Activated naive CD4-positive, alpha-beta T cell treated with anti-CD3 and anti-CD28 coated beads for 36 hours (primary cell): ENCODE measurements around the gene STRN3. TPM values are rescaled to one million over a fixed set of nuclear protein-coding genes. Genes with fewer than 3 reads are reported as not detected.
A peak's percentile ranks its signal among the peaks of the same experiment; 100 is the strongest.

Source experiments
- CTCF ChIA-PET: fragments of 350-600 bp; sonication (Branson Sonifier 250); formaldehyde crosslinking; loops from one replicate; lab custom pipeline; 2021; ENCODE audit warnings: antibody characterized with exemption; lab: Charles Lee
- DNase-seq: peaks from one replicate; pipeline ENCODE4 v3.0.0-alpha.2; 2020
- H3K27ac Mint-ChIP-seq: one replicate; pipeline ENCODE4 v1.8.0; 2021; ENCODE audit warnings: mild to moderate bottlenecking, mixed read lengths
- H3K27me3 Mint-ChIP-seq: one replicate; pipeline ENCODE4 v1.8.0; 2021; ENCODE audit warnings: low read depth, mixed read lengths
- H3K36me3 Mint-ChIP-seq: one replicate; pipeline ENCODE4 v1.8.0; 2021; ENCODE audit warnings: low read depth, mixed read lengths
- H3K4me1 Mint-ChIP-seq: one replicate; pipeline ENCODE4 v1.8.0; 2021; ENCODE audit warnings: low read depth, mixed read lengths
- H3K4me3 Mint-ChIP-seq: one replicate; pipeline ENCODE4 v1.8.0; 2021; ENCODE audit warnings: mild to moderate bottlenecking, moderate library complexity, mixed read lengths
- H3K9me3 Mint-ChIP-seq: one replicate; pipeline ENCODE4 v1.8.0; 2021; ENCODE audit warnings: mixed read lengths
- intact Hi-C: fragments of 100-400 bp; cut with micrococcal nuclease; formaldehyde crosslinking; loops from one replicate; pipeline ENCODE4 v1.15.1; 2023
- total RNA-seq, 2 experiments: library from RNA; stranded (reverse); gene quantifications; one replicate each; pipeline ENCODE4 v1.2.3, GENCODE V29; 2021

STRN3 gene
- total RNA-seq, 2 experiments from 2014 or later = 12.6 to 13.8 TPM

- H3K4me1 Mint-ChIP-seq = peaks cover 43% of the 10 kb centered on the region
- no peaks in the 10 kb centered on the region for H3K27me3 Mint-ChIP-seq
- H3K27ac Mint-ChIP-seq = no peak overlapping the region
- no peak overlapping the region for H3K4me3 Mint-ChIP-seq
- H3K36me3 Mint-ChIP-seq = peaks cover 32% of the 10 kb centered on the region
- intact Hi-C loops = no loop called here
- H3K9me3 Mint-ChIP-seq = peaks cover 10% of the 10 kb centered on the region
- no peak for DNase-seq
- CTCF ChIA-PET = no interaction called here
Observed at GRCh38 chr14:30996892-30997659, 29.1 kb downstream of the STRN3 start.

- peaks cover 21% of the 10 kb centered on the region for H3K36me3 Mint-ChIP-seq
- H3K4me1 Mint-ChIP-seq = peaks cover 47% of the 10 kb centered on the region
- intact Hi-C loops = loop anchor here (2.0 kb wide), 1 partner anchor 213 kb away; no protein-coding TSS in a partner anchor
- no peaks in the 10 kb centered on the region for H3K27me3 Mint-ChIP-seq
- H3K4me3 Mint-ChIP-seq = no peak overlapping the region
- DNase-seq = no peak
- no peak overlapping the region for H3K27ac Mint-ChIP-seq
- CTCF ChIA-PET = no interaction called here
- H3K9me3 Mint-ChIP-seq = peaks cover 10% of the 10 kb centered on the region
Observed at GRCh38 chr14:30995689-30996088, 30.5 kb downstream of the STRN3 start.

GRCh38 chr14:30994681-30995620 is 31.2 kb downstream of the STRN3 start:
- DNase-seq = no peak
- H3K9me3 Mint-ChIP-seq = peaks cover 10% of the 10 kb centered on the region
- H3K27ac Mint-ChIP-seq = peak overlapping the region; percentile 66
- peak overlapping the region; percentile 10 for H3K4me3 Mint-ChIP-seq
- intact Hi-C loops = loop anchor here (1.0 to 2.0 kb wide), 3 partner anchors 25 to 214 kb away; partner anchors contain the start of gene STRN3
- CTCF ChIA-PET = interaction anchor here (0.6 kb wide), 1 partner anchor 53 kb away, joined by 4 read pairs; no protein-coding TSS in a partner anchor
- H3K36me3 Mint-ChIP-seq = peaks cover 19% of the 10 kb centered on the region
- peaks cover 47% of the 10 kb centered on the region for H3K4me1 Mint-ChIP-seq
- H3K27me3 Mint-ChIP-seq = no peaks in the 10 kb centered on the region

- CTCF ChIA-PET = interaction anchor here (0.6 to 1.2 kb wide), 3 partner anchors 48 to 89 kb away, joined by 3 read pairs; no protein-coding TSS in a partner anchor
- intact Hi-C loops = no loop called here
- Mint-ChIP-seq H3K27me3 (no peaks in the 10 kb centered on the region), H3K4me3 (no peak overlapping the region), H3K27ac (no peak overlapping the region), H3K4me1 (peaks cover 59% of the 10 kb centered on the region), H3K36me3 (peaks cover 6% of the 10 kb centered on the region), H3K9me3 (peaks cover 4% of the 10 kb centered on the region)
- DNase-seq = peak; percentile 19
Observed at GRCh38 chr14:30993071-30993470, 33.1 kb downstream of the STRN3 start.

GRCh38 chr14:30991408-30991807 is 34.8 kb downstream of the STRN3 start:
- peaks cover 55% of the 10 kb centered on the region for H3K4me1 Mint-ChIP-seq
- DNase-seq = no peak

GRCh38 chr14:30990770-30991169 is 35.4 kb downstream of the STRN3 start:
- no peak overlapping the region for H3K4me3 Mint-ChIP-seq
- H3K27ac Mint-ChIP-seq = no peak overlapping the region
- H3K36me3 Mint-ChIP-seq = peaks cover 1% of the 10 kb centered on the region
- DNase-seq = no peak
- no peaks in the 10 kb centered on the region for H3K27me3 Mint-ChIP-seq
- CTCF ChIA-PET = interaction anchor here (1.2 kb wide), 1 partner anchor 9 kb away, joined by 3 read pairs; no protein-coding TSS in a partner anchor
- H3K4me1 Mint-ChIP-seq = peaks cover 52% of the 10 kb centered on the region
- intact Hi-C loops = no loop called here
- H3K9me3 Mint-ChIP-seq = no peaks in the 10 kb centered on the region

More at GRCh38 chr14:30991408-30991807, 34.8 kb downstream of the STRN3 start:
- no peaks in the 10 kb centered on the region for H3K9me3 Mint-ChIP-seq
- intact Hi-C loops = no loop called here
- peaks cover 1% of the 10 kb centered on the region for H3K36me3 Mint-ChIP-seq
- CTCF ChIA-PET = interaction anchor here (1.2 kb wide), 1 partner anchor 10 kb away, joined by 3 read pairs; no protein-coding TSS in a partner anchor
- no peaks in the 10 kb centered on the region for H3K27me3 Mint-ChIP-seq
- no peak overlapping the region for H3K4me3 Mint-ChIP-seq
- H3K27ac Mint-ChIP-seq = no peak overlapping the region

GRCh38 chr14:30988509-30988908 is 37.7 kb downstream of the STRN3 start:
- Mint-ChIP-seq H3K36me3 (peaks cover 1% of the 10 kb centered on the region), H3K4me1 (peaks cover 34% of the 10 kb centered on the region), H3K27ac (no peak overlapping the region), H3K27me3 (no peaks in the 10 kb centered on the region), H3K9me3 (no peaks in the 10 kb centered on the region), H3K4me3 (no peak overlapping the region)
- CTCF ChIA-PET = interaction anchor here (0.6 to 1.3 kb wide), 2 partner anchors 30 to 94 kb away, joined by 4 to 6 read pairs; no protein-coding TSS in a partner anchor
- intact Hi-C loops = no loop called here
- DNase-seq = no peak

GRCh38 chr14:30985796-30986195 is 40.4 kb downstream of the STRN3 start:
- H3K4me3 Mint-ChIP-seq = no peak overlapping the region
- no peak for DNase-seq
- CTCF ChIA-PET = interaction anchor here (1.2 kb wide), 1 partner anchor 97 kb away, joined by 3 read pairs; no protein-coding TSS in a partner anchor
- intact Hi-C loops = no loop called here
- no peak overlapping the region for H3K27ac Mint-ChIP-seq
- no peaks in the 10 kb centered on the region for H3K9me3 Mint-ChIP-seq
- peaks cover 21% of the 10 kb centered on the region for H3K4me1 Mint-ChIP-seq
- no peaks in the 10 kb centered on the region for H3K27me3 Mint-ChIP-seq
- H3K36me3 Mint-ChIP-seq = peaks cover 1% of the 10 kb centered on the region

- H3K27me3 Mint-ChIP-seq = no peaks in the 10 kb centered on the region
- H3K27ac Mint-ChIP-seq = no peak overlapping the region
- H3K4me1 Mint-ChIP-seq = peaks cover 17% of the 10 kb centered on the region
- intact Hi-C loops = loop anchor here (5.0 kb wide), 1 partner anchor 473 kb away; the partner anchor contains the start of gene DTD2
- no peaks in the 10 kb centered on the region for H3K9me3 Mint-ChIP-seq
- no peak for DNase-seq
- peaks cover 1% of the 10 kb centered on the region for H3K36me3 Mint-ChIP-seq
- H3K4me3 Mint-ChIP-seq = no peak overlapping the region
- CTCF ChIA-PET = interaction anchor here (0.6 to 1.1 kb wide), 2 partner anchors 24 to 28 kb away, joined by 3 read pairs; no protein-coding TSS in a partner anchor
Observed at GRCh38 chr14:30983858-30984257, 42.3 kb downstream of the STRN3 start.

- intact Hi-C loops = loop anchor here (5.0 kb wide), 1 partner anchor 475 kb away; the partner anchor contains the start of gene DTD2
Observed at GRCh38 chr14:30982533-30982932, 43.6 kb downstream of the STRN3 start.

GRCh38 chr14:30980980-30981379 is 45.2 kb downstream of the STRN3 start:
- peaks cover 13% of the 10 kb centered on the region for H3K4me1 Mint-ChIP-seq
- no peak for DNase-seq
- no peaks in the 10 kb centered on the region for H3K36me3 Mint-ChIP-seq
- no peak overlapping the region for H3K27ac Mint-ChIP-seq
- H3K27me3 Mint-ChIP-seq = no peaks in the 10 kb centered on the region
- no peak overlapping the region for H3K4me3 Mint-ChIP-seq
- CTCF ChIA-PET = interaction anchor here (0.6 to 4.4 kb wide), 14 partner anchors 9 to 439 kb away, joined by 3 to 29 read pairs (median 3); no protein-coding TSS in a partner anchor
- peaks cover 3% of the 10 kb centered on the region for H3K9me3 Mint-ChIP-seq
- intact Hi-C loops = loop anchor here (1.0 to 5.0 kb wide), 4 partner anchors 101 to 476 kb away; partner anchors contain the start of gene DTD2

More at GRCh38 chr14:30982533-30982932, 43.6 kb downstream of the STRN3 start:
- no peak overlapping the region for H3K4me3 Mint-ChIP-seq
- no peak overlapping the region for H3K27ac Mint-ChIP-seq
- peaks cover 1% of the 10 kb centered on the region for H3K36me3 Mint-ChIP-seq
- H3K4me1 Mint-ChIP-seq = peaks cover 16% of the 10 kb centered on the region
- CTCF ChIA-PET = interaction anchor here (0.6 to 1.1 kb wide), 2 partner anchors 91 to 131 kb away, joined by 3 read pairs; no protein-coding TSS in a partner anchor
- no peak for DNase-seq
- no peaks in the 10 kb centered on the region for H3K27me3 Mint-ChIP-seq
- no peaks in the 10 kb centered on the region for H3K9me3 Mint-ChIP-seq
